Prostate gland (tissue), 2 donors: ENCODE results near the gene ELP6. TPM values are rescaled to one million over a fixed set of nuclear protein-coding genes. Genes with fewer than 3 reads are reported as not detected.

ENCODE experiments used
- DNase-seq: peaks from one replicate; pipeline ENCODE4 v3.0.0-alpha.2; 2019; ENCODE audit warnings: low spot score
- H3K27ac ChIP-seq, 2 donors: fragments of 200-600 bp; sonication (generic); 2 replicates each; pipeline ENCODE4 v1.5.1; 2017 to 2019
- H3K27me3 ChIP-seq: fragments of 200-600 bp; sonication (generic); replicated peaks from 2 replicates; pipeline ENCODE4 v1.5.1; 2019; ENCODE audit not compliant: insufficient read depth
- H3K36me3 ChIP-seq, 2 donors: fragments of 200-600 bp; sonication (generic); 1 replicate in 1 of 2; 2 replicates in 1 of 2; pipeline versions ENCODE4 v1.5.1 to v1.8.1; 2017 to 2019
- H3K4me1 ChIP-seq: fragments of 200-600 bp; sonication (generic); replicated peaks from 2 replicates; pipeline ENCODE4 v1.5.1; 2019
- H3K4me3 ChIP-seq, 2 donors: fragments of 200-600 bp; sonication (generic); 2 replicates each; pipeline ENCODE4 v1.5.1; 2017 to 2019
- H3K9me3 ChIP-seq: fragments of 200-600 bp; sonication (generic); 2 replicates; pipeline ENCODE4 v1.5.1; 2017
- POLR2A ChIP-seq: fragments of 450-650 bp; IDR thresholded peaks from one replicate; pipeline ENCODE4 v1.6.1; 2016; ENCODE audit warnings: antibody characterized with exemption, mild to moderate bottlenecking
- POLR2AphosphoS5 ChIP-seq: sonication (generic); formaldehyde crosslinking; IDR thresholded peaks from one replicate; pipeline ENCODE4 v1.6.1; 2017; ENCODE audit warnings: antibody characterized with exemption
- WGBS: methylation state at CpG from one replicate; pipeline ENCODE4 v1.1.5; 2018; 5-methylcytosine and 5-hydroxymethylcytosine counted together
- intact Hi-C: fragments of 100-400 bp; cut with DNase I; formaldehyde crosslinking; loops from one replicate; pipeline ENCODE4 v1.14.2; 2022
- total RNA-seq, 2 donors: library from RNA; depleted of rRNA; stranded (reverse); fragments of >200 nt; gene quantifications; one replicate each; pipeline ENCODE4 v1.1.0, GENCODE V29; 2016
- TF ChIP-seq, protein P1 (sequence below), 4 experiments: fragments of 200-600 bp in 2 of 4; fragments of 450-650 bp in 2 of 4; sonication (generic) in 2 of 4; IDR thresholded peaks; 1 replicate in 3 of 4; 2 replicates in 1 of 4; pipeline ENCODE4 v1.5.1; 2016 to 2019; ENCODE audit warnings: antibody characterized with exemption in 4 of 4, mild to moderate bottlenecking in 2 of 4, moderate library complexity in 2 of 4

The ELP6 gene, protein sequence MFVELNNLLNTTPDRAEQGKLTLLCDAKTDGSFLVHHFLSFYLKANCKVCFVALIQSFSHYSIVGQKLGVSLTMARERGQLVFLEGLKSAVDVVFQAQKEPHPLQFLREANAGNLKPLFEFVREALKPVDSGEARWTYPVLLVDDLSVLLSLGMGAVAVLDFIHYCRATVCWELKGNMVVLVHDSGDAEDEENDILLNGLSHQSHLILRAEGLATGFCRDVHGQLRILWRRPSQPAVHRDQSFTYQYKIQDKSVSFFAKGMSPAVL
- total RNA-seq = 10 to 100 TPM; 34.7 to 45.8 TPM

DNA sequence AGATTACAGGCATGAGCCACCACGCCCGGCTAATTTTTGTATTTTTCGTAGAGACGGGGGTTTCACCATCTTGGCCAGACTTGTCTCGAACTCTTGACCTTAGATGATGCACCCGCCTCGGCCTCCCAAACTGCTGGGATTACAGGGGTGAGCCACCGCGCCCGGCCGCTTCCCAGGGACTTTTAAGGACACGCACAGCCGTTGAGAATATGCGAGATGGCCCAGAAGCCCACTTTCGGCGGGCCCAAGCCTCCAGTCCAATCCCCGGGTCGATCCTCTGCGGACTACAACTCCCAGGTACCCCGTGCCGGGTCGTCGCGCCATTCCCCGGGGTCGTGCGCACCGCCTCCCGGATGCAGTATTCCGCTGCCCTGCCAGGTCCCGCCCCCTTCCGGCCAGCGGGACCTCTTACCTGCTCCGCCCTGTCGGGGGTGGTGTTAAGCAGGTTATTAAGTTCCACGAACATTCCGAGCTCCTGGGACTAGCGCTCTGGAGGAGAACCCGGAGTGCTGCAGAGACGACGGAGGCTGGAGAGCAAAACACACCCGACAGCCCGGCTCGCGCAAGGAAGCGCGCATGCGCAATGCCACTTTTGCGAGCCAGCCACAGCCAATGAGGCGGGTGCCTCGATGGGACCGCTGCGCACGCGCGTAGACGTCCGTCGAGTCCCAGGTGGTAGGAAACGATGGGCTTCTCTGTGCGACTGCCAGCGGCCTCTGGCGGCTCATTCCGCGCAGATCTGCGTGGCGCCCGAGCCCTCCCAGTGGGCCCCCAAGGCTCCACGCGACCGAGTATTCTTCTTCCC is at the start of gene ELP6:
Gene ELP6, minus strand, starts transcription at position 588 of the 805 bp plus-strand sequence. Its CDS starts 122 bp downstream, at position 466.
- TF ChIP-seq, protein P1, sequence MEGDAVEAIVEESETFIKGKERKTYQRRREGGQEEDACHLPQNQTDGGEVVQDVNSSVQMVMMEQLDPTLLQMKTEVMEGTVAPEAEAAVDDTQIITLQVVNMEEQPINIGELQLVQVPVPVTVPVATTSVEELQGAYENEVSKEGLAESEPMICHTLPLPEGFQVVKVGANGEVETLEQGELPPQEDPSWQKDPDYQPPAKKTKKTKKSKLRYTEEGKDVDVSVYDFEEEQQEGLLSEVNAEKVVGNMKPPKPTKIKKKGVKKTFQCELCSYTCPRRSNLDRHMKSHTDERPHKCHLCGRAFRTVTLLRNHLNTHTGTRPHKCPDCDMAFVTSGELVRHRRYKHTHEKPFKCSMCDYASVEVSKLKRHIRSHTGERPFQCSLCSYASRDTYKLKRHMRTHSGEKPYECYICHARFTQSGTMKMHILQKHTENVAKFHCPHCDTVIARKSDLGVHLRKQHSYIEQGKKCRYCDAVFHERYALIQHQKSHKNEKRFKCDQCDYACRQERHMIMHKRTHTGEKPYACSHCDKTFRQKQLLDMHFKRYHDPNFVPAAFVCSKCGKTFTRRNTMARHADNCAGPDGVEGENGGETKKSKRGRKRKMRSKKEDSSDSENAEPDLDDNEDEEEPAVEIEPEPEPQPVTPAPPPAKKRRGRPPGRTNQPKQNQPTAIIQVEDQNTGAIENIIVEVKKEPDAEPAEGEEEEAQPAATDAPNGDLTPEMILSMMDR (IDR thresholded peaks at IDR 0.05) = peak in 2 of 4 experiments; percentile 57 to 62
- TF ChIP-seq POLR2A (peak; percentile 35), POLR2AphosphoS5 (peak; percentile 91)
- Histone ChIP-seq H3K36me3 (no peaks in the 10 kb centered on the region), H3K27ac (peak within 1 kb of the TSS; percentile 94 to 96), H3K9me3 (no peaks in the 10 kb centered on the region), H3K4me1 (peaks cover 6% of the 10 kb centered on the region), H3K27me3 (no peaks in the 10 kb centered on the region), H3K4me3 (peak within 1 kb of the TSS; percentile 73 to 74)
- intact Hi-C loops = no loop called here
- whole genome bisulfite sequencing = under 1% methylated on average over 55 of the region's 71 CpGs
- peak; percentile 95 for DNase-seq

DNA sequence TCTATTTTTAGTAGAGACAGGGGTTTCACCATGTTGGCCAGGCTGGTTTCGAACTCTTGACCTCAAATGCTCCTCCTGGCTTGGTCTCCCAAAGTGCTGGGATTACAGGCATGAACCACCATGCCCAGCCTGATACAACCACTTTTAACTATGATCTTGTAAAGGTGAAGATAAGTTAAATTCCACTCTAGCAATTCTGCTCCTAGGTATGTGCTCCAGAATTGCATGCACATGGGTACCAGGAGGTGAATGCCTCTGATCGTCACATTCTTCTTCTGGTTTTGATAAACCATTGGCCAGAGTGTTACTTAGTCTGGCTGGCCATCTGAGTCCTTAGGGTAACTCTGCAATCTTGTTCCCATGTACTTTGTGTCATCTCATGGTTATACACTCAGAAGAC is 42.8 kb upstream of the ELP6 start:
- intact Hi-C loops = no loop called here
- Histone ChIP-seq H3K4me3 (no peak overlapping the region), H3K27me3 (no peaks in the 10 kb centered on the region), H3K36me3 (no peaks in the 10 kb centered on the region), H3K9me3 (no peaks in the 10 kb centered on the region), H3K4me1 (no peaks in the 10 kb centered on the region), H3K27ac (no peak overlapping the region)
- DNase-seq = no peak
- 93% methylated on average over 2 of the region's 2 CpGs for WGBS
- no peak for TF ChIP-seq POLR2A
- TF ChIP-seq, protein P1 (IDR thresholded peaks at IDR 0.05) = no peak
- TF ChIP-seq POLR2AphosphoS5 = no peak

DNA sequence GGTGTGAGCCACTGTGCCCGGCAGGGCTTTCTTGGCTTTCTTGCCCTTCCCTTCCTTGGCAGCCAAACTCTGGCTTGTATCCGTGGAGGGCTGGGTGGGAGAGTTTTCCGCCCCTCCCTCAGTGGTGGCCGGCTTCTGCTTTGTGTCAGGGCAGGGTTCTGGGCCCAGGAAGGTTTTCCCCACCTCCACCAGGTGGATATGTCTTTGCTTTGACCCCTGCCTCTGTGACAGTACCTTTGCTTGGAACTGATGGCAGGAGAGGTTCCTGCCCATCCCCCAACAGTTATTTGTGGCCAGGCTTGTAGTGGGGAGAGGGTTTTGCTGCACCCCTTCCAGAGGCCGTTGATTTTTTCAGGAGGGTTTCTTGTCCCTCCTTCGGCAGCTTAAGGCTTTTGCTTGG is 40.8 kb upstream of the ELP6 start:
- Histone ChIP-seq H3K27me3 (no peaks in the 10 kb centered on the region), H3K9me3 (no peaks in the 10 kb centered on the region), H3K27ac (no peak overlapping the region), H3K4me3 (no peak overlapping the region), H3K36me3 (no peaks in the 10 kb centered on the region), H3K4me1 (no peaks in the 10 kb centered on the region)
- no peak for DNase-seq
- intact Hi-C loops = no loop called here
- no peak for TF ChIP-seq POLR2A
- no peak for TF ChIP-seq POLR2AphosphoS5
- TF ChIP-seq, protein P1 (IDR thresholded peaks at IDR 0.05) = no peak
- 84% methylated on average over 6 of the region's 6 CpGs for WGBS

DNA sequence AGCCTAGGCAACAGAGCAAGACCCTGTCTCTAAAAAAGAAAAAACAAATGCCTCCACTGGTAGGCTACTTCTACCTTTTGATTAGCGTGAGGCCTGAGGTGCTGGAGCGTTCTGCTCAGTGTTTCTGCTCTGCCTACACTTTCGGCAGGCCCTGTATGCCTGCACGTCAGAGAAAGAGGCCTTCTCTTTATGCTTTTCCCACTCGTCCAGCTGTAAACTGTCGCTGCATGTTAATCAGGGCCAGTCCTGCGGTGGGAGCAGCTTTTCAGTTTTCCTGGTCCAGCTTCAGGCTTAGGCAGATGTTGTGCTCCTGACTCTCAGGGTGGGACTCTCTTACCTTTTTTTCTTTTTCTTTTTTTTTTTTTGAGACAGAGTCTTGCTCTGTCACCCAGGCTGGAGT is 39.9 kb upstream of the ELP6 start:
- TF ChIP-seq, protein P1 (IDR thresholded peaks at IDR 0.05) = no peak
- TF ChIP-seq POLR2AphosphoS5 = no peak
- TF ChIP-seq POLR2A = no peak
- no peak for DNase-seq
- no peak overlapping the region for H3K27ac ChIP-seq
- H3K9me3 ChIP-seq = no peaks in the 10 kb centered on the region
- intact Hi-C loops = no loop called here
- H3K27me3 ChIP-seq = no peaks in the 10 kb centered on the region
- H3K36me3 ChIP-seq = no peaks in the 10 kb centered on the region
- H3K4me1 ChIP-seq = no peaks in the 10 kb centered on the region
- 84% methylated on average over 7 of the region's 7 CpGs for WGBS
- H3K4me3 ChIP-seq = no peak overlapping the region
